ENCODE measurements around the gene TDRD12.
"Not testable (repeated sequence)": the region's sequence is repeated elsewhere in the genome, so short reads cannot be mapped to it uniquely, and the experiment has no call there.

TDRD12 gene

GRCh38 chr19:32866564-32867265 is 147.1 kb downstream of the TDRD12 start:
- no peak for DNase-seq (ENCODE audit: low spot score)

GRCh38 chr19:32867436-32867835 is 147.9 kb downstream of the TDRD12 start:
- not testable (repeated sequence) for DNase-seq (ENCODE audit: low spot score)

GRCh38 chr19:32868206-32868950 is 148.8 kb downstream of the TDRD12 start:
- no peak for DNase-seq (ENCODE audit: low spot score)

GRCh38 chr19:32869369-32869965 is 149.9 kb downstream of the TDRD12 start, which contains the start of gene SLC7A9:
Gene SLC7A9 (minus strand): TSS chr19:32869767. CDS start chr19:32868534, 1,233 bp downstream.
- DNase-seq (ENCODE audit: low spot score): no peak

GRCh38 chr19:32869966-32870573 is 150.5 kb downstream of the TDRD12 start:
- no peak for DNase-seq (ENCODE audit: low spot score)

GRCh38 chr19:32870981-32871451 is 151.4 kb downstream of the TDRD12 start:
- DNase-seq (ENCODE audit: low spot score): peak; percentile 46

- no peak for DNase-seq (ENCODE audit: low spot score)
Observed at GRCh38 chr19:32872391-32872790, 152.8 kb downstream of the TDRD12 start.

- no peak for DNase-seq (ENCODE audit: low spot score)
Observed at GRCh38 chr19:32873247-32873959, 153.8 kb downstream of the TDRD12 start.

- no peak for DNase-seq (ENCODE audit: low spot score)
Observed at GRCh38 chr19:32874605-32875004, 155.0 kb downstream of the TDRD12 start.

GRCh38 chr19:32875428-32875827 is 155.9 kb downstream of the TDRD12 start:
- DNase-seq (ENCODE audit: low spot score): no peak

GRCh38 chr19:32876236-32876918 is 156.8 kb downstream of the TDRD12 start:
- DNase-seq (ENCODE audit: low spot score): no peak

- DNase-seq (ENCODE audit: low spot score): no peak
Observed at GRCh38 chr19:32876919-32877285, 157.3 kb downstream of the TDRD12 start.
